Measurements from ENCODE around the gene GAS2.

The GAS2 gene

DNA sequence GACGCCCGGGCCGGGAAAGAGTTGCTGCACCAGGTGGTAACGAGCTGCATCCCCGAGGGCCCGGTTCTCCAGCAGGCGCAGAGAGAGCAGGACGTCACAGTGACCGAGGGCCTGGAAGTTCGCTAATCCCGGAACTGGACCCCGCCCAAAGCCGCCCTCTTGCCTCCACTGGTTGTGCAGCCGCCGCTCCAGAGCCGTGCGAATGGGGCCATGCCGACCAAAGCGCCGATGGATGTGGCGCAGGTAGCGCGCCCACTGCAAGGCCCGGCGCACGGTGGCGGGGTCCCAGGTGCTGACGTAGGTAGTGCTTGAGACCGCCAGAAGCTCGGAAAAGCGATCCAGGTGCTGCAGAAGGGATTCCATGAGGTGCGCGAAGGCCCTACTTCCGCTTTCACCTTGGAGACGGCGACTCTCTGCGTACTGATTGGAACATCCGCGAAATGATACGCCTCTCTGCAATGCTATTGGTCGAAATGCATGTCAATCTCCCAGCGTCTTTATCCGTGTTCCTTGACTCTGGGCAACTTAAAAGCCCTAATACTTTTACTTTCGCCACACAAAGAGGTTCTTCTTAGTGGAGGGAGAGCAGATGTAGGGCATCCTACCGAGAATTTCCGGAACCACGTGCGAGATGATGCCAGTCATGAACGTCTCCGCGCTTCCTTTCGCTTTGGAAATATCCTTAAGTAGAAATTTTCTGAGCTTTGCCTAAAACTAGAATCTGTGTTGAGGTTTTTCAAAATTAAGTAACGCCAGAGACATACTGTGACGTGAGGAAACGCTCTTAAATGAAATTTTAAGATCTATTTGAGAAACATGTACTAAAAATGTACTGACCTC, 40.7 kb upstream of the GAS2 start, which contains the start of gene FANCF:
TSS of gene FANCF (minus strand) at position 376 of the 840 bp plus-strand sequence. CDS start at position 363, 13 bp downstream.
- H3K79me2 ChIP-seq (ENCODE audit: insufficient read depth, low read length), result no peaks in the 10 kb centered on the region
- H3K36me3 ChIP-seq (ENCODE audit: insufficient read depth, low read length), result peaks cover 4% of the 10 kb centered on the region; the same call in 1 of the 2 replicates
- H4K20me1 ChIP-seq (ENCODE audit: insufficient read depth, low read length), result no peaks in the 10 kb centered on the region
- peak within 1 kb of the TSS; percentile 79 for H3K4me2 ChIP-seq (ENCODE audit: low read length)
- no peaks in the 10 kb centered on the region for H3K27me3 ChIP-seq (ENCODE audit: insufficient read depth, low read length)
- H3K9ac ChIP-seq (ENCODE audit: low read length), result peak within 1 kb of the TSS; percentile 89
- H3K4me1 ChIP-seq (ENCODE audit: insufficient read depth, low read length, severe bottlenecking), result peaks cover 19% of the 10 kb centered on the region
- peak within 1 kb of the TSS; percentile 92 for H3K4me3 ChIP-seq (ENCODE audit: low read depth, low read length, poor library complexity, severe bottlenecking)
- no peaks in the 10 kb centered on the region; the same call in 1 of the 2 replicates for H3K9me2 ChIP-seq (ENCODE audit: low read depth, low read length)
- peak within 1 kb of the TSS; percentile 96 for H2AFZ ChIP-seq (ENCODE audit: low read length)
- TF ChIP-seq EZH2 (IDR thresholded peaks at IDR 0.05; ENCODE audit: borderline replicate concordance, low read length), result no peak
- no peak for TF ChIP-seq CTCF (IDR thresholded peaks at IDR 0.05; ENCODE audit: low read length)
- H3K27ac ChIP-seq (ENCODE audit: low read depth, low read length, poor library complexity, severe bottlenecking), result peak within 1 kb of the TSS; percentile 51
- no peaks in the 10 kb centered on the region for H3F3A ChIP-seq (ENCODE audit: insufficient read depth, low read length)
- H3K9me3 ChIP-seq (ENCODE audit: low read length), result no peaks in the 10 kb centered on the region

DNA sequence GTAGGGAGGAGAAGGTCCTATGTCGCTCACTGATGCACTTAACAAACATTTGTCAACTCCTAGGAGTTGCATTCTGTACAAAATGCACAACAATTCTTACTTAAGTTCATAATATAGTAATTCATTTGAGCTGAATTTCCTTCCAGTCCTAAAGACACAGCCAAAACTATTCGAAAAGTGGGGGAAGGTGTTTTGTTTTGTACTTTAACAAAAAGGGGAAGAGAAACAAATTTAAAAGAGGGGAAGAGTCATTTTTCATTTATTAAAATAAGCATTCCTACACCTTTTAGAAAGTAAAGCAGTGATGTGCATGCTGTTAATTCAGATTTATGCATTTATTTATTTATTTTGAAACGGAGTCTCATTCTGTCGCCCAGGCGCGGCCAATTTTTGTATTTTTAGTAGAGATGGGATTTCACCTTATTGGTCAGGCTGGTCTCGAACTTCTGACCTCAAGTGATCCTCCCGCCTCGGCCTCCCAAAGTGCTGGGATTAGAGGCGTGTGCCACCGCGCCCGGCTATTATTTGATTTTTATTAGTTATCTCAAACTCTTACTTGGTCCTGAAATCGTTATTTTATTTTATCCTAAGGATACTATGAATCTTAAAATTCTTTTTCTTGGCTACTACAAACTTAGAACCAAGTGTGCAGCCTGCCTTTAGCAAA, 39.7 kb upstream of the GAS2 start:
- H2AFZ ChIP-seq (ENCODE audit: low read length), result peak overlapping the region; percentile 96
- peaks cover 4% of the 10 kb centered on the region; the same call in 1 of the 2 replicates for H3K36me3 ChIP-seq (ENCODE audit: insufficient read depth, low read length)
- no peak overlapping the region for H3K27ac ChIP-seq (ENCODE audit: low read depth, low read length, poor library complexity, severe bottlenecking)
- H3K4me3 ChIP-seq (ENCODE audit: low read depth, low read length, poor library complexity, severe bottlenecking), result peak overlapping the region; percentile 92
- TF ChIP-seq EZH2 (IDR thresholded peaks at IDR 0.05; ENCODE audit: borderline replicate concordance, low read length) (no peak), CTCF (IDR thresholded peaks at IDR 0.05; ENCODE audit: low read length) (no peak)
- peak overlapping the region; percentile 79; the same call in 1 of the 2 replicates for H3K4me2 ChIP-seq (ENCODE audit: low read length)
- no peaks in the 10 kb centered on the region for H3K27me3 ChIP-seq (ENCODE audit: insufficient read depth, low read length)
- no peaks in the 10 kb centered on the region for H3K79me2 ChIP-seq (ENCODE audit: insufficient read depth, low read length)
- no peaks in the 10 kb centered on the region; the same call in 1 of the 2 replicates for H3K9me2 ChIP-seq (ENCODE audit: low read depth, low read length)
- H4K20me1 ChIP-seq (ENCODE audit: insufficient read depth, low read length), result no peaks in the 10 kb centered on the region
- H3F3A ChIP-seq (ENCODE audit: insufficient read depth, low read length), result no peaks in the 10 kb centered on the region
- H3K9me3 ChIP-seq (ENCODE audit: low read length), result no peaks in the 10 kb centered on the region
- H3K9ac ChIP-seq (ENCODE audit: low read length), result no peak overlapping the region
- peaks cover 19% of the 10 kb centered on the region for H3K4me1 ChIP-seq (ENCODE audit: insufficient read depth, low read length, severe bottlenecking)

GRCh38 chr11:22627421-22627820, 39.0 kb upstream of the GAS2 start:
- H3F3A ChIP-seq (ENCODE audit: insufficient read depth, low read length), result no peaks in the 10 kb centered on the region
- H3K4me3 ChIP-seq (ENCODE audit: low read depth, low read length, poor library complexity, severe bottlenecking), result no peak overlapping the region
- H3K27me3 ChIP-seq (ENCODE audit: insufficient read depth, low read length), result no peaks in the 10 kb centered on the region
- H3K36me3 ChIP-seq (ENCODE audit: insufficient read depth, low read length), result peaks cover 4% of the 10 kb centered on the region; the same call in 1 of the 2 replicates
- no peaks in the 10 kb centered on the region for H3K79me2 ChIP-seq (ENCODE audit: insufficient read depth, low read length)
- H2AFZ ChIP-seq (ENCODE audit: low read length), result no peak overlapping the region
- TF ChIP-seq EZH2 (IDR thresholded peaks at IDR 0.05; ENCODE audit: borderline replicate concordance, low read length), result no peak
- TF ChIP-seq CTCF (IDR thresholded peaks at IDR 0.05; ENCODE audit: low read length), result no peak
- peaks cover 19% of the 10 kb centered on the region for H3K4me1 ChIP-seq (ENCODE audit: insufficient read depth, low read length, severe bottlenecking)
- no peak overlapping the region for H3K27ac ChIP-seq (ENCODE audit: low read depth, low read length, poor library complexity, severe bottlenecking)
- no peak overlapping the region for H3K9ac ChIP-seq (ENCODE audit: low read length)
- no peak overlapping the region for H3K4me2 ChIP-seq (ENCODE audit: low read length)
- H3K9me2 ChIP-seq (ENCODE audit: low read depth, low read length), result no peaks in the 10 kb centered on the region
- H3K9me3 ChIP-seq (ENCODE audit: low read length), result no peaks in the 10 kb centered on the region
- no peaks in the 10 kb centered on the region for H4K20me1 ChIP-seq (ENCODE audit: insufficient read depth, low read length)

Measured in OCI-LY1 (cell line).